GM18907 (cell line): ENCODE measurements around the gene DPP6.

Experiments
- ATAC-seq: cut with Tn5 transposase; IDR thresholded peaks from one replicate; pipeline ENCODE4 v1.9.1; 2021; ENCODE audit warnings: mild to moderate bottlenecking, moderate library complexity; ENCODE audit not compliant: unreplicated experiment

The DPP6 gene

GRCh38 chr7:154746571-154747360, 694.6 kb downstream of the DPP6 start:
- no peak for ATAC-seq

GRCh38 chr7:154748089-154748786, 696.0 kb downstream of the DPP6 start:
- no peak for ATAC-seq

- ATAC-seq = no peak
Observed at GRCh38 chr7:154750353-154750801, 698.2 kb downstream of the DPP6 start.

GRCh38 chr7:154753226-154753625, 701.0 kb downstream of the DPP6 start:
- ATAC-seq = no peak

GRCh38 chr7:154757756-154758155, 705.6 kb downstream of the DPP6 start:
- no peak for ATAC-seq

- ATAC-seq = no peak
Observed at GRCh38 chr7:154759989-154760388, 707.8 kb downstream of the DPP6 start.

- ATAC-seq = no peak
Observed at GRCh38 chr7:154765118-154765517, 712.9 kb downstream of the DPP6 start.

- ATAC-seq = no peak
Observed at GRCh38 chr7:154767142-154767541, 714.9 kb downstream of the DPP6 start.

GRCh38 chr7:154767821-154768415, 715.7 kb downstream of the DPP6 start:
- ATAC-seq = no peak

- no peak for ATAC-seq
Observed at GRCh38 chr7:154769001-154769400, 716.8 kb downstream of the DPP6 start.

- ATAC-seq = no peak
Observed at GRCh38 chr7:154769527-154769926, 717.3 kb downstream of the DPP6 start.

GRCh38 chr7:154770361-154770760, 718.2 kb downstream of the DPP6 start:
- no peak for ATAC-seq

GRCh38 chr7:154770962-154771361, 718.8 kb downstream of the DPP6 start:
- no peak for ATAC-seq

GRCh38 chr7:154774303-154774969, 722.2 kb downstream of the DPP6 start:
- no peak for ATAC-seq

- ATAC-seq = no peak
Observed at GRCh38 chr7:154775681-154776080, 723.5 kb downstream of the DPP6 start.

- no peak for ATAC-seq
Observed at GRCh38 chr7:154776350-154776749, 724.2 kb downstream of the DPP6 start.

- ATAC-seq = no peak
Observed at GRCh38 chr7:154777023-154777422, 724.8 kb downstream of the DPP6 start.

- no peak for ATAC-seq
Observed at GRCh38 chr7:154777489-154777888, 725.3 kb downstream of the DPP6 start.

GRCh38 chr7:154777908-154778307, 725.7 kb downstream of the DPP6 start:
- no peak for ATAC-seq

GRCh38 chr7:154781369-154782303, 729.4 kb downstream of the DPP6 start:
- ATAC-seq = no peak
